ENCODE measurements around the gene SGIP1.

GRCh38 chr1:66546047-66546810 lies 12.3 kb downstream of the SGIP1 start:
- no peak for TF ChIP-seq CTCF (IDR thresholded peaks at IDR 0.05)
- TF ChIP-seq POLR2A (IDR thresholded peaks at IDR 0.05), result no peak
- TF ChIP-seq POLR2AphosphoS5 (IDR thresholded peaks at IDR 0.05), result no peak
